ENCODE data around the gene SUZ12.
"Not testable (repeated sequence)": the region's sequence is repeated elsewhere in the genome, so short reads cannot be mapped to it uniquely, and the experiment has no call there.

Gene SUZ12

DNA sequence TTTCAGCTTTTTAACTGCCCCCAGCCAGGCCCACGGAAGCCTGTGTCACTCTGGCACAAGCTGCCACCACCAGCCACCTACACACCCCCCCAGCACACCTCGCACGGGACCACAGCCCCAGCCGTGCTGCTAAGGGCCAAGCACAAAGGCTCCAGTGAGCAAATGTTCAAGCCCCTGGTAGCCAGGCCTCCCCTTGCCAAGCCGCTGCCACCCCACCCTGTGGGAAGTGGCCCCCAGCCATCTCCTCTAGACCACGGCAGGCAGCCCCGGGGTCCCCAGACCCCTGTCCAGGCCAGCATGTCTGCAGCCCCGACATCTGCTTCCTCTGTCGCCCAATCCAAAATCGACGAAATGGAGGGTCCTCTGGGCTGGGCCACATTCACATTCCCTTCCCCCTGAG lies 105.5 kb downstream of the SUZ12 start:
- not testable (repeated sequence) for DNase-seq

GRCh38 chr17:32045611-32046010 lies 108.8 kb downstream of the SUZ12 start:
- not testable (repeated sequence) for DNase-seq

- DNase-seq, result not testable (repeated sequence)
Measured at GRCh38 chr17:32047663-32048062, 110.9 kb downstream of the SUZ12 start.
